GM12892 (cell line): ENCODE results near the gene DNAJC24.

Experiments
- POLR2A ChIP-seq: IDR thresholded peaks from 2 replicates; pipeline ENCODE4 v1.6.1; 2011; ENCODE audit warnings: low read depth, low read length, control low read depth
- POLR2AphosphoS5 ChIP-seq: IDR thresholded peaks from 2 replicates; pipeline ENCODE4 v1.6.1; 2011; ENCODE audit warnings: low read depth, low read length, control low read depth
- TAF1 ChIP-seq: IDR thresholded peaks from 2 replicates; pipeline ENCODE4 v1.6.1; 2011; ENCODE audit warnings: low read depth, mild to moderate bottlenecking, control low read depth, low read length, borderline replicate concordance

DNA sequence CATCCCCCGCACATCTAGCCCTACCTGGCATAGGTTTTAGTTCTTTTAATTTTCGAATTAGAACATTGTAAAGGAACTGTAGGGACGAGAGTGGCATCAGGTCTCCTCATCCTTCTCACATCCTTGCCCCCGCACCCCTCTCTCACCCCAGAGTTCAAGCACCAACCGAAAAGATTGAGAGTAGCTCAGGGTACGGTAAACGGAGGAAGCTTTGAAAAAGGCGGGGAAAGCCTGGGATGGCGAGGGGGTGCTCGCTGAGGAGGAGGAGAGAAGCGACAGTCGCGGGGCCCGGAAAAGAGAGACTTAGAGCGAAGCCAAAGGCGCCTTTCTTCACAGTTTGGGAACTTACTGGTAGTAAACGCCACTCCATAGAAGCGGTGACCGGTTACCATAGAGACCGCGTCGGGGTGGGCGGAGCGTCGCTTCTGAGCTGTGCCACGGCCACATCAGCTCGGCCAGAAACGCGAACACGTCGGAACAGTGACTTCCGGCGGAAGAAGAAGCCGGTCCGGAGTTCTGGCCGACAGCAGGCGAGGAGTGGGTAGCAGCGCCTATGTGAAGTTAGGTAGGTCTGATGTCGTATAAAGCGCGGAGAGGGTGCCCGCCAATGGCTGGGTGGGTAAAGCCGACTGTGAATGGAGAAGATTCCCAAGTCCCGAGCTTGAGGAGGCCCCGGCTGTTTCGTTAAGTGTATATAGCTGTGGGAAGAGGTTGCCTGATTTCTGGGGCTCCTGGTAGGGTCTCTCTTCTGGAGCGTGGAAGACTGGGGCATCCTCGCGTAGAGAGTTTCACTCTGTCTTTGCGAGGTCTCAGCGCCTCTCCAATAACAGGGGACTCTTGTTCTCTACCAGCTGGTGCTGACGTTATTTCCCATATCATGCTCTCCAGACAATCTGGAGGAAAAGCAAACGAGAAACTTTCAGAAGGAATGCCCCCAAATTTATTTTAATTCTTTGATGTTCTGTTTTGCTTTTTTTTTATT lies at the start of gene DNAJC24, which contains the start of gene DCDC1:
- TF ChIP-seq TAF1 (peak; percentile 76), POLR2A (peak; percentile 86), POLR2AphosphoS5 (peak; percentile 80)
